ENCODE results near the gene ERN1.

ERN1 gene

DNA sequence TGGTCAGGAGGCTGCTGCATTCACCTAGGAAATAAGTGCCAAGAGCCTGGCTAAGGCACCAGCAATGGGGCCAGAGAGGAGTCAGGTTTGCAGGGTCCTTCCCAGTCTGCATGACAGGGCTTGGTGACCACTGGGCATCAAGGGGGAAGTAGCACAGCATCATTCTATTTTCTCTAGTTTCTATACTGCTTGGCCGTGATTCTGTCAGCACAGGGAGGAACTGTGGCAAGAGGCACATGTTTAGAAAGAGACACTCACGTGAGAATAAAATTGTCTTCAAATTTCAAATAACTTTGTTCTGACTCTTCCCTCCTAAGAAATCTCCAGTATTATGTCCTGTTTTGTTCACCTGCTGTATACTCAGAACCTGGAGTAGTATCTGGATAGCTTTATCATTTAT is 37.8 kb downstream of the ERN1 start:
- TF ChIP-seq, protein P1, sequence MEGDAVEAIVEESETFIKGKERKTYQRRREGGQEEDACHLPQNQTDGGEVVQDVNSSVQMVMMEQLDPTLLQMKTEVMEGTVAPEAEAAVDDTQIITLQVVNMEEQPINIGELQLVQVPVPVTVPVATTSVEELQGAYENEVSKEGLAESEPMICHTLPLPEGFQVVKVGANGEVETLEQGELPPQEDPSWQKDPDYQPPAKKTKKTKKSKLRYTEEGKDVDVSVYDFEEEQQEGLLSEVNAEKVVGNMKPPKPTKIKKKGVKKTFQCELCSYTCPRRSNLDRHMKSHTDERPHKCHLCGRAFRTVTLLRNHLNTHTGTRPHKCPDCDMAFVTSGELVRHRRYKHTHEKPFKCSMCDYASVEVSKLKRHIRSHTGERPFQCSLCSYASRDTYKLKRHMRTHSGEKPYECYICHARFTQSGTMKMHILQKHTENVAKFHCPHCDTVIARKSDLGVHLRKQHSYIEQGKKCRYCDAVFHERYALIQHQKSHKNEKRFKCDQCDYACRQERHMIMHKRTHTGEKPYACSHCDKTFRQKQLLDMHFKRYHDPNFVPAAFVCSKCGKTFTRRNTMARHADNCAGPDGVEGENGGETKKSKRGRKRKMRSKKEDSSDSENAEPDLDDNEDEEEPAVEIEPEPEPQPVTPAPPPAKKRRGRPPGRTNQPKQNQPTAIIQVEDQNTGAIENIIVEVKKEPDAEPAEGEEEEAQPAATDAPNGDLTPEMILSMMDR (IDR thresholded peaks at IDR 0.05; ENCODE audit: low read depth, low read length) = no peak
- Histone ChIP-seq H3K4me1 (no peaks in the 10 kb centered on the region), H3K27me3 (no peaks in the 10 kb centered on the region), H3K9me3 (no peaks in the 10 kb centered on the region), H3K36me3 (no peaks in the 10 kb centered on the region), H3K4me3 (ENCODE audit: low read depth, low read length) (no peak overlapping the region)
- DNase-seq = no peak

DNA sequence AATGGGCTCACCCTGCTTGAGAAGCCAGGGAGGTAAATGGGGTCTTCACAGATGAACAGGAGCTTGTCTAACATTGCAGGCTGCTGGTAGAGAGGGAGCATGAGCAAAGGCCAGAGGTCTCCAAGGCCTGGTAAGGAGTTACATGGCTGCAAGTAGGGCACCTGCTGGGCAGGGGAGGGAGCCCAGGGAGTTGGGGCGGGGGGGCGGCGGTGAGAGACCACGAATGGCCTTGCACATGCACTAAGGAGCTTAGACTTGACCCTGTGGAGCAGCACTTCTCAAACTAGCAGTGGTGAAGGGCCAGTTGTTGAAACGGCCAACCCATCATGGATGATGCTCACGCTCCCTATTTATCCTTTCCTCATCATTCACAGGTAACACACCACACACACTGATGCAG is 38.4 kb downstream of the ERN1 start:
- Histone ChIP-seq H3K4me1 (no peaks in the 10 kb centered on the region), H3K27me3 (no peaks in the 10 kb centered on the region), H3K4me3 (ENCODE audit: low read depth, low read length) (no peak overlapping the region), H3K36me3 (no peaks in the 10 kb centered on the region), H3K9me3 (no peaks in the 10 kb centered on the region)
- TF ChIP-seq, protein P1 (IDR thresholded peaks at IDR 0.05; ENCODE audit: low read depth, low read length) = no peak
- DNase-seq = no peak

DNA sequence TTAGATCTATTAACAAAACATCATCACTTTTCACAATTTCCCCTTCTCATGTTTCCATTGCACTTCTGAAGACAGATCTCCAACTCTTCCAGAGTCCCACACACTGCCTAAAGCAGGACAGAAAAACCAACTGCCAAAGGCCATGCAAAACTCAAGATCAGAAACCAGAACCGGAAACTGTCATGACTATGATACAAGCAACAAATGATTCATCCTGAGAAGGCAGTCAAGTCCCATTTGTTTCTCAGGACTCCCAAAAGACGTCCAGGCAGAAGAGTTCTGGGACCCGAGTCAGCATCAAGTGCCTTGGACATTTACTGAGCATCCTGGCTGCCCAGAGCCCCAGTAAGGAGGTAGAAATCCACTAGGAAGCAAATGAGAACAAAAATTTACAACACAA is 38.8 kb downstream of the ERN1 start:
- Histone ChIP-seq H3K36me3 (no peaks in the 10 kb centered on the region), H3K4me3 (ENCODE audit: low read depth, low read length) (no peak overlapping the region), H3K9me3 (no peaks in the 10 kb centered on the region), H3K4me1 (no peaks in the 10 kb centered on the region), H3K27me3 (no peaks in the 10 kb centered on the region)
- TF ChIP-seq, protein P1 (IDR thresholded peaks at IDR 0.05; ENCODE audit: low read depth, low read length) = no peak
- no peak for DNase-seq

DNA sequence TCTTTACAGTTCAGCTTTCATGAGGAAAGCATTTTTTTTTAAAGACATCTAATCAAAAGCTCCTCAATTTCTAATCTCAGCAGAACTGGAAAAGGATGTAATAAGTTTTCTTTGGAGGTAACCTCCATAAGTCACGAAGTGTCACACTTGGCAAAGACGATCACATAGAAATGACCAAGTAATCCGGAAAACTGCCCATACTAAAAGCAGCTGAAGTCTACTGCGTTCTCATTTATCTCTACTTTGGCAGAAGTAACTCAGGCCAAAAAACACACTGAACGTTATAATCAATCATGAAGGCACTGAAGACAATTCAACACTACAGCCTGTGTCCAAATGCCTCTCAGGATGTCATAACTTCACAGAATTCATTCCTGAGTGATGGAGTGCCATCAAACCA is 39.8 kb downstream of the ERN1 start:
- H3K27me3 ChIP-seq = no peaks in the 10 kb centered on the region
- H3K36me3 ChIP-seq = no peaks in the 10 kb centered on the region
- no peak for DNase-seq
- no peaks in the 10 kb centered on the region for H3K9me3 ChIP-seq
- TF ChIP-seq, protein P1 (IDR thresholded peaks at IDR 0.05; ENCODE audit: low read depth, low read length) = no peak
- H3K4me3 ChIP-seq (ENCODE audit: low read depth, low read length) = no peak overlapping the region
- H3K4me1 ChIP-seq = no peaks in the 10 kb centered on the region

DNA sequence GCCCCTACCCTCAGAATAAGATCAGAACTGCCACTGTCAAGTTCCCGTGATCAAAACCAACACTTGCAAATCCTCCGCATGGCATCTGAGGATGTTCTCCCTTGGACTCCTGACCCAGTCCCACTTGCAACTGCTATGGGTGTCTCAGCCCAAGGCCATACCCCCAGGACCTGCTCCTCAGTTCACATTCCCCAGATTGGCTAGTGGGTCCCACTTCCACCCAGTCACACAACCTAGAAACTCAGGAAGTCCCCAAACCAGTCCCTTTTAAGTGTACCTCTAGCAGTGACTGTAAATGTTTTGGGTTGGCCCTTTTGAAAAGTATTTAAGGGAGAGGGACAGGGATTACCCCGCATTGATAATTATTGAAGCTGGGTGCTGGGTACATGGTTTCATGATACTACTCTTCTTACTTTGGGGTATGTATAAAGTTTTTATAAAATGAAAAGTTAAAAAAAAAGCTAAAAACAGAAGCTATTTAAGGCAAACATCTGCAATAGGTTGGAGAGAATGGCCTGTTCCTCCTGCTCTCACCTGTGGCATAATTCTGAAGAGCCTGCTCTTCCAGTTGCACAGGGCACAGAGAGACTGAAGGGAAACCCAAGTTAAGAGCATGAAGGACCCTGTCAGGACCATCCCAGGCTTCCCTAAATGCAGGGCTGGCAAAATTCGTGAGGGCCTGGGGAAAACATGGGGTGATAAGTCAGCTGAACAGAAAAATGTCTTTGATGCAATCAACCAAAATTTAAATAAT is 42.5 kb downstream of the ERN1 start:
- TF ChIP-seq, protein P1 (IDR thresholded peaks at IDR 0.05; ENCODE audit: low read depth, low read length) = no peak
- Histone ChIP-seq H3K9me3 (no peaks in the 10 kb centered on the region), H3K4me3 (ENCODE audit: low read depth, low read length) (no peak overlapping the region), H3K4me1 (peaks cover 6% of the 10 kb centered on the region), H3K36me3 (no peaks in the 10 kb centered on the region), H3K27me3 (no peaks in the 10 kb centered on the region)
- DNase-seq = no peak

DNA sequence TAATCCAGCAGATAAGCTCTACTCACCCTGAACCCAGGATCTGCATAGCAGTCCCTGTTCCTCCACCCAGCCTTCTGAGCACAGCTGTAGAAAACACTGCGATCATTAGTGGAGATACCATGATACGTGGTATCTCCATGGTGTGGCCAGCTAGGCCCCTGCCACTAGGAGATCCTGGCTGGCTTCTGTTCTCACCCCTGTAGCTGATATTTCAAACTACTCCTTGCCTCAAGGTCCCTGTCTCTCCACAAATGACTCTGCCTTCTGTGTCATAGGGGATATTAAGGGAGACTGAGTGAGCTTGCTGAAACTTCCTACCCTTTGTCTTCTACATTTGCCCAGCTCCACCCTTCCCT is 44.3 kb downstream of the ERN1 start:
- peaks cover 20% of the 10 kb centered on the region for H3K4me1 ChIP-seq
- no peaks in the 10 kb centered on the region for H3K27me3 ChIP-seq
- H3K9me3 ChIP-seq = no peaks in the 10 kb centered on the region
- no peak overlapping the region for H3K4me3 ChIP-seq (ENCODE audit: low read depth, low read length)
- TF ChIP-seq, protein P1 (IDR thresholded peaks at IDR 0.05; ENCODE audit: low read depth, low read length) = no peak
- no peak for DNase-seq
- no peaks in the 10 kb centered on the region for H3K36me3 ChIP-seq

Measured in BE2C (cell line).